Thyroid gland (tissue), 4 donors: ENCODE measurements around the gene BDH2. TPM values are rescaled to one million over a fixed set of nuclear protein-coding genes. Genes with fewer than 3 reads are reported as not detected.

Source experiments
- DNase-seq, 2 donors: peaks; one replicate each; pipeline ENCODE4 v3.0.0-alpha.2; 2019
- H3K27ac ChIP-seq, 3 donors: fragments of 200-600 bp; sonication (generic); 1 replicate in 2 of 3; 2 replicates in 1 of 3; pipeline ENCODE4 v1.5.1; 2016 to 2019; ENCODE audit warnings: mild to moderate bottlenecking in 1 of 3, moderate library complexity in 1 of 3
- H3K27me3 ChIP-seq: fragments of 200-600 bp; sonication (generic); one replicate; pipeline ENCODE4 v1.5.1; 2019
- H3K36me3 ChIP-seq, 2 donors: fragments of 200-600 bp; sonication (generic); one replicate each; pipeline ENCODE4 v1.5.1; 2016 to 2019
- H3K4me1 ChIP-seq, 2 donors: fragments of 200-600 bp; sonication (generic); one replicate each; pipeline ENCODE4 v1.5.1; 2017 to 2019
- H3K4me3 ChIP-seq, 3 donors: fragments of 200-600 bp; sonication (generic); replicated peaks in 1 of 3; 1 replicate in 2 of 3; 2 replicates in 1 of 3; pipeline ENCODE4 v1.5.1; 2016; ENCODE audit warnings: mild to moderate bottlenecking in 1 of 3
- H3K9me3 ChIP-seq: fragments of 200-600 bp; sonication (generic); one replicate; pipeline ENCODE4 v1.5.1; 2017
- CTCF ChIP-seq, 6 experiments: fragments of 200-600 bp in 3 of 6; fragments of 450-650 bp in 3 of 6; sonication (generic) in 3 of 6; IDR thresholded peaks; one replicate each; pipeline ENCODE4 v1.5.1; 2016 to 2019; ENCODE audit warnings: antibody characterized with exemption in 6 of 6, mild to moderate bottlenecking in 2 of 6, inconsistent platforms in 1 of 6, moderate library complexity in 1 of 6
- POLR2A ChIP-seq, 2 donors: fragments of 450-650 bp; IDR thresholded peaks; one replicate each; pipeline ENCODE4 v1.6.1; 2017; ENCODE audit warnings: antibody characterized with exemption in 2 of 2, mild to moderate bottlenecking in 2 of 2, moderate library complexity in 1 of 2
- WGBS, 2 donors: methylation state at CpG; one replicate each; pipeline ENCODE4 v1.1.5; 2017; 5-methylcytosine and 5-hydroxymethylcytosine counted together
- intact Hi-C: fragments of 100-400 bp; cut with DNase I; formaldehyde crosslinking; loops from one replicate; pipeline ENCODE4 v1.15.1; 2023
- total RNA-seq, 4 donors: library from RNA; depleted of rRNA; stranded (reverse); fragments of >200 nt; gene quantifications; one replicate each; pipeline ENCODE4 v1.2.3, GENCODE V29; 2016

The BDH2 gene
- total RNA-seq, 4 donors from 2014 or later, result 113 to 131 (median 128) TPM

- Histone ChIP-seq H3K27me3 (no peaks in the 10 kb centered on the region), H3K4me3 (no peak overlapping the region), H3K27ac (no peak overlapping the region), H3K4me1 (no peaks in the 10 kb centered on the region), H3K9me3 (no peaks in the 10 kb centered on the region), H3K36me3 (no peaks in the 10 kb centered on the region)
- TF ChIP-seq POLR2A (IDR thresholded peaks at IDR 0.05), result no peak
- no peak for TF ChIP-seq CTCF (IDR thresholded peaks at IDR 0.05)
- no peak for DNase-seq
- intact Hi-C loops, result no loop called here
- WGBS, 2 donors, result 90 to 95% methylated on average over 3 of the region's 3 CpGs
Observed at GRCh38 chr4:103126126-103126525, 26.5 kb upstream of the BDH2 start.

- WGBS, 2 donors, result 75 to 79% methylated on average over 3 of the region's 3 CpGs
- H3K4me1 ChIP-seq, result no peaks in the 10 kb centered on the region
- TF ChIP-seq CTCF (IDR thresholded peaks at IDR 0.05), result no peak
- TF ChIP-seq POLR2A (IDR thresholded peaks at IDR 0.05), result no peak
- DNase-seq, result no peak
- intact Hi-C loops, result no loop called here
- H3K36me3 ChIP-seq, result no peaks in the 10 kb centered on the region
- no peaks in the 10 kb centered on the region for H3K9me3 ChIP-seq
- no peaks in the 10 kb centered on the region for H3K27me3 ChIP-seq
- no peak overlapping the region for H3K4me3 ChIP-seq
- no peak overlapping the region for H3K27ac ChIP-seq
Observed at GRCh38 chr4:103123114-103123513, 23.5 kb upstream of the BDH2 start.

- intact Hi-C loops, result no loop called here
Observed at GRCh38 chr4:103118166-103118565, 18.5 kb upstream of the BDH2 start.

GRCh38 chr4:103111598-103111997 lies 12.0 kb upstream of the BDH2 start:
- Histone ChIP-seq H3K4me1 (no peaks in the 10 kb centered on the region), H3K27me3 (no peaks in the 10 kb centered on the region), H3K27ac (no peak overlapping the region), H3K9me3 (peaks cover 3% of the 10 kb centered on the region), H3K4me3 (no peak overlapping the region), H3K36me3 (no peaks in the 10 kb centered on the region)
- intact Hi-C loops, result no loop called here
- 74 to 77% methylated on average over 4 of the region's 4 CpGs for WGBS, 2 donors
- no peak for DNase-seq
- TF ChIP-seq CTCF (IDR thresholded peaks at IDR 0.05), result no peak
- no peak for TF ChIP-seq POLR2A (IDR thresholded peaks at IDR 0.05)

More at GRCh38 chr4:103118166-103118565, 18.5 kb upstream of the BDH2 start:
- H3K4me3 ChIP-seq, result no peak overlapping the region
- TF ChIP-seq CTCF (IDR thresholded peaks at IDR 0.05) (no peak), POLR2A (IDR thresholded peaks at IDR 0.05) (no peak)
- H3K9me3 ChIP-seq, result peaks cover 3% of the 10 kb centered on the region
- H3K27me3 ChIP-seq, result no peaks in the 10 kb centered on the region
- H3K27ac ChIP-seq, result no peak overlapping the region
- H3K4me1 ChIP-seq, result no peaks in the 10 kb centered on the region
- no peaks in the 10 kb centered on the region for H3K36me3 ChIP-seq
- WGBS, 2 donors, result 88 to 95% methylated on average over 1 of the region's 1 CpG
- no peak for DNase-seq

- Histone ChIP-seq H3K4me1 (no peaks in the 10 kb centered on the region), H3K27ac (no peak overlapping the region), H3K9me3 (no peaks in the 10 kb centered on the region), H3K36me3 (no peaks in the 10 kb centered on the region), H3K27me3 (no peaks in the 10 kb centered on the region), H3K4me3 (no peak overlapping the region)
- intact Hi-C loops, result no loop called here
- no peak for DNase-seq
- WGBS, 2 donors, result 92 to 97% methylated on average over 4 of the region's 4 CpGs
- TF ChIP-seq POLR2A (IDR thresholded peaks at IDR 0.05) (no peak), CTCF (IDR thresholded peaks at IDR 0.05) (no peak)
Observed at GRCh38 chr4:103108542-103108941, 8.9 kb upstream of the BDH2 start.
